H1 (cell line): ENCODE measurements around the gene MUC2. TPM values are rescaled to one million over a fixed set of nuclear protein-coding genes. Genes with fewer than 3 reads are reported as not detected.

Source experiments
- CTCF ChIA-PET: fragments of 300-600 bp; sonication (Branson Sonifier 250); formaldehyde crosslinking; loops from one replicate; lab custom pipeline; 2021; ENCODE audit not compliant: partially characterized antibody; lab: Charles Lee
- POLR2A ChIA-PET: fragments of 300-600 bp; sonication (Branson Sonifier 250); formaldehyde crosslinking; loops from one replicate; lab custom pipeline; 2021; ENCODE audit warnings: inconsistent platforms; ENCODE audit not compliant: partially characterized antibody; lab: Charles Lee
- DNase-seq, 2 experiments: peaks; one replicate each; pipeline versions ENCODE4 v3.0.0 to v3.0.0-alpha.2; 2010 to 2022; ENCODE audit warnings: low spot score in 2 of 2, low read depth in 1 of 2, mixed read lengths in 1 of 2
- FAIRE-seq: peaks from 2 replicates; lab custom pipeline; 2011; peaks lifted over from hg19 to GRCh38; lab: Jason Lieb, UNC
- H2AFZ ChIP-seq: 2 replicates; pipeline ENCODE4 v1.8.1; 2012; ENCODE audit warnings: low read length, inconsistent platforms
- H2AK5ac ChIP-seq: 2 replicates; pipeline ENCODE4 v1.6.1; 2013; ENCODE audit warnings: low read depth, low read length
- H2BK120ac ChIP-seq: replicated peaks from 2 replicates; pipeline ENCODE3; 2013; ENCODE audit warnings: low read depth, low read length, inconsistent platforms
- H2BK12ac ChIP-seq: 2 replicates; pipeline ENCODE4 v1.6.1; 2013; ENCODE audit warnings: low read depth, low read length
- H2BK15ac ChIP-seq: 2 replicates; pipeline ENCODE4 v1.6.1; 2013; ENCODE audit warnings: low read length
- H2BK20ac ChIP-seq: 2 replicates; pipeline ENCODE4 v1.6.1; 2013; ENCODE audit warnings: low read length
- H2BK5ac ChIP-seq: 2 replicates; pipeline ENCODE4 v1.6.1; 2013; ENCODE audit warnings: low read depth, low read length
- H3K14ac ChIP-seq: 2 replicates; pipeline ENCODE4 v1.6.1; 2013; ENCODE audit warnings: inconsistent platforms; ENCODE audit not compliant: insufficient read length
- H3K18ac ChIP-seq: 2 replicates; pipeline ENCODE4 v1.6.1; 2013; ENCODE audit warnings: low read length; ENCODE audit errors: extremely low read depth
- H3K23ac ChIP-seq: 2 replicates; pipeline ENCODE4 v1.6.1; 2013; ENCODE audit warnings: inconsistent platforms; ENCODE audit not compliant: insufficient read length
- H3K23me2 ChIP-seq: 2 replicates; pipeline ENCODE4 v1.6.1; 2013; ENCODE audit warnings: low read depth, low read length
- H3K27ac ChIP-seq: 2 replicates; pipeline ENCODE4 v1.6.1; 2011; ENCODE audit warnings: low read depth, low read length, inconsistent platforms
- H3K27me3 ChIP-seq, 4 experiments: replicated peaks in 1 of 4; 1 replicate in 1 of 4; 2 replicates in 3 of 4; pipeline versions ENCODE4 v1.6.1 to v1.8.1; 2011 to 2013; ENCODE audit warnings: low read length in 3 of 4, mild to moderate bottlenecking in 3 of 4, inconsistent platforms in 2 of 4, mixed read lengths in 2 of 4, moderate library complexity in 1 of 4; ENCODE audit not compliant: control insufficient read depth in 3 of 4, insufficient read depth in 3 of 4; ENCODE audit errors: extremely low read depth in 1 of 4
- H3K36me3 ChIP-seq, 4 experiments: 2 replicates each; pipeline versions ENCODE4 v1.6.1 to v1.8.1; 2011 to 2013; ENCODE audit warnings: mild to moderate bottlenecking in 4 of 4, low read length in 3 of 4, moderate library complexity in 2 of 4, control low read depth in 1 of 4, inconsistent platforms in 1 of 4; ENCODE audit not compliant: insufficient read depth in 4 of 4, control insufficient read depth in 2 of 4
- H3K4ac ChIP-seq: replicated peaks from 2 replicates; pipeline ENCODE3; 2013; ENCODE audit warnings: low read length, low read depth, mixed read lengths, inconsistent platforms; ENCODE audit not compliant: insufficient read length
- H3K4me1 ChIP-seq, 4 experiments: replicated peaks in 1 of 4; 1 replicate in 1 of 4; 2 replicates in 3 of 4; pipeline versions ENCODE4 v1.6.1 to v1.8.1; 2011 to 2013; ENCODE audit warnings: low read length in 3 of 4, inconsistent platforms in 2 of 4, mixed read lengths in 1 of 4; ENCODE audit not compliant: insufficient read depth in 4 of 4, control insufficient read depth in 3 of 4
- H3K4me2 ChIP-seq, 2 experiments: 2 replicates each; pipeline versions ENCODE4 v1.6.1 to v1.8.1; 2011 to 2013; ENCODE audit warnings: low read depth in 2 of 2, low read length in 2 of 2, control low read depth in 1 of 2, inconsistent platforms in 1 of 2, mild to moderate bottlenecking in 1 of 2; ENCODE audit not compliant: insufficient read depth in 1 of 2
- H3K4me3 ChIP-seq, 4 experiments: fragments of 200-600, 300-600 bp in 1 of 4; sonication (generic), shearing (Covaris generic), sonication (Bioruptor Twin) in 1 of 4; 2 replicates each; pipeline versions ENCODE4 v1.5.1 to v1.8.1; 2011 to 2016; ENCODE audit warnings: low read length in 4 of 4, low read depth in 3 of 4, control low read depth in 2 of 4, inconsistent platforms in 2 of 4, mild to moderate bottlenecking in 2 of 4, mixed read lengths in 1 of 4, moderate library complexity in 1 of 4; ENCODE audit not compliant: insufficient read depth in 2 of 4; ENCODE audit errors: extremely low read depth in 1 of 4
- H3K56ac ChIP-seq: replicated peaks from 2 replicates; pipeline ENCODE3; 2013; ENCODE audit warnings: low read depth, mild to moderate bottlenecking, mixed read lengths, low read length, inconsistent platforms; ENCODE audit not compliant: insufficient read length
- H3K79me1 ChIP-seq: 2 replicates; pipeline ENCODE4 v1.6.1; 2013; ENCODE audit warnings: low read depth, low read length, control low read depth
- H3K79me2 ChIP-seq, 2 experiments: 2 replicates each; pipeline versions ENCODE4 v1.6.1 to v1.8.1; 2012 to 2013; ENCODE audit warnings: low read length in 2 of 2, mild to moderate bottlenecking in 2 of 2, inconsistent platforms in 1 of 2; ENCODE audit not compliant: insufficient read depth in 2 of 2, control insufficient read depth in 1 of 2
- H3K9ac ChIP-seq, 4 experiments: replicated peaks in 1 of 4; 1 replicate in 1 of 4; 2 replicates in 3 of 4; pipeline versions ENCODE4 v1.6.1 to v1.8.1; 2011 to 2013; ENCODE audit warnings: low read depth in 3 of 4, low read length in 3 of 4, control low read depth in 2 of 4, mild to moderate bottlenecking in 2 of 4, moderate library complexity in 2 of 4, inconsistent platforms in 1 of 4; ENCODE audit errors: extremely low read depth in 1 of 4
- H3K9me3 ChIP-seq, 2 experiments: 2 replicates each; pipeline versions ENCODE4 v1.6.1 to v1.8.1; 2012 to 2013; ENCODE audit warnings: mild to moderate bottlenecking in 2 of 2, moderate library complexity in 2 of 2, control low read depth in 1 of 2, inconsistent platforms in 1 of 2, low read depth in 1 of 2, low read length in 1 of 2, mixed read lengths in 1 of 2; ENCODE audit not compliant: insufficient read depth in 2 of 2
- H4K20me1 ChIP-seq, 2 experiments: replicated peaks in 1 of 2; 2 replicates each; pipeline versions ENCODE3 to v1.8.1; 2011 to 2013; ENCODE audit warnings: inconsistent platforms in 2 of 2, low read length in 2 of 2, mild to moderate bottlenecking in 1 of 2; ENCODE audit not compliant: insufficient read depth in 2 of 2, control insufficient read depth in 1 of 2
- H4K5ac ChIP-seq: 2 replicates; pipeline ENCODE4 v1.6.1; 2013; ENCODE audit warnings: low read length, low read depth, mixed read lengths, inconsistent platforms; ENCODE audit not compliant: insufficient read length
- H4K8ac ChIP-seq: 2 replicates; pipeline ENCODE4 v1.8.0; 2013; ENCODE audit warnings: mild to moderate bottlenecking, moderate library complexity, low read length, inconsistent platforms; ENCODE audit not compliant: insufficient read depth; ENCODE audit errors: extremely low read depth
- H4K91ac ChIP-seq: replicated peaks from 2 replicates; pipeline ENCODE3; 2013; ENCODE audit warnings: low read length, mixed read lengths, inconsistent platforms; ENCODE audit not compliant: insufficient read length
- CREB1 ChIP-seq: IDR thresholded peaks from 2 replicates; pipeline ENCODE4 v1.6.1; 2012; ENCODE audit warnings: inconsistent platforms
- HDAC2 ChIP-seq, 2 experiments: fragments of 300-600 bp in 1 of 2; sonication (generic) in 1 of 2; IDR thresholded peaks; 2 replicates each; pipeline ENCODE4 v1.6.1; 2011 to 2012; ENCODE audit warnings: low read depth in 2 of 2, low read length in 2 of 2, mild to moderate bottlenecking in 2 of 2, moderate library complexity in 2 of 2, borderline replicate concordance in 1 of 2, inconsistent platforms in 1 of 2
- RAD21 ChIP-seq, 2 experiments: IDR thresholded peaks in 1 of 2; conservative IDR thresholded peaks in 1 of 2; 2 replicates each; pipeline ENCODE4 v1.6.1; 2011; ENCODE audit warnings: low read depth in 2 of 2, low read length in 2 of 2, improper control_type of control experiment in 1 of 2, inconsistent platforms in 1 of 2, mild to moderate bottlenecking in 1 of 2, moderate library complexity in 1 of 2
- RBBP5 ChIP-seq: IDR thresholded peaks from 2 replicates; pipeline ENCODE4 v1.7.1; 2012; ENCODE audit warnings: low read depth, mild to moderate bottlenecking, inconsistent platforms, low read length, moderate library complexity, borderline replicate concordance
- SIN3A ChIP-seq, 2 experiments: IDR thresholded peaks in 1 of 2; conservative IDR thresholded peaks in 1 of 2; 2 replicates each; pipeline ENCODE4 v1.6.1; 2011 to 2012; ENCODE audit warnings: low read length in 2 of 2, improper control_type of control experiment in 1 of 2, low read depth in 1 of 2, mild to moderate bottlenecking in 1 of 2
- SIRT6 ChIP-seq: IDR thresholded peaks from one replicate; pipeline ENCODE4 v1.7.1; 2012; ENCODE audit warnings: low read length, inconsistent platforms
- SIX5 ChIP-seq: IDR thresholded peaks from 2 replicates; pipeline ENCODE4 v1.6.1; 2011; ENCODE audit warnings: mild to moderate bottlenecking, low read depth, low read length
- TCF12 ChIP-seq: IDR thresholded peaks from 2 replicates; pipeline ENCODE4 v1.6.1; 2011; ENCODE audit warnings: low read depth, mild to moderate bottlenecking, low read length
- WGBS, 2 experiments: shearing (Covaris generic) in 1 of 2; methylation state at CpG; one replicate each; pipeline versions ENCODE4 v1.1.6 to v1.1.7; 2013 to 2015; ENCODE audit warnings: low lambda C conversion rate in 2 of 2, mixed read lengths in 2 of 2, inconsistent platforms in 1 of 2, low coverage in 1 of 2, missing lambda C conversion rate in 1 of 2; ENCODE audit not compliant: insufficient replicate concordance in 2 of 2, insufficient coverage in 1 of 2, insufficient read length in 1 of 2; ENCODE audit errors: extremely low coverage in 1 of 2, missing lambda C conversion rate in 1 of 2; 5-methylcytosine and 5-hydroxymethylcytosine counted together
- polyA plus RNA-seq, 7 experiments: library from polyadenylated mRNA; depleted of rRNA in 3 of 7; stranded (reverse) in 5 of 7; unstranded in 2 of 7; fragments of >200 nt in 5 of 7; fragments of 200-250 nt in 2 of 7; gene quantifications; 1 replicate in 5 of 7; 2 replicates in 1 of 7; 4 replicates in 1 of 7; pipeline versions ENCODE4 v1.2.1 to v1.2.3, GENCODE V29; 2011 to 2013; ENCODE audit warnings: missing spikeins in 2 of 7, mixed read lengths in 2 of 7
- total RNA-seq: library from RNA; stranded (reverse); fragmentation: NEBNext Ultra II Directional; extraction: Animal tissue kit (Norgen Biotek cat#: 25700); gene quantifications from 2 replicates; pipeline ENCODE4 v1.2.1, GENCODE V29; 2021
- TF ChIP-seq, protein P1 (sequence below): IDR thresholded peaks from 2 replicates; pipeline ENCODE4 v1.6.1; 2012; ENCODE audit warnings: low read length, inconsistent platforms

The MUC2 gene
- total and polyA plus RNA-seq, 2 of the 8 experiments (the other 6 are each of a cell fraction or from before 2014, with no cell fraction given): not detected

GRCh38 chr11:1051356-1052132 is 23.1 kb upstream of the MUC2 start:
- no peak overlapping the region for H3K14ac ChIP-seq
- no peaks in the 10 kb centered on the region for H3K79me1 ChIP-seq
- no peaks in the 10 kb centered on the region for H4K20me1 ChIP-seq
- H2BK12ac ChIP-seq: peak overlapping the region; percentile 68; the same call in 1 of the 2 replicates
- no peak overlapping the region for H2AK5ac ChIP-seq
- no peaks in the 10 kb centered on the region for H3K23me2 ChIP-seq
- H3K4me2 ChIP-seq: no peak overlapping the region
- H3K79me2 ChIP-seq: no peaks in the 10 kb centered on the region
- H3K27me3 ChIP-seq: no peaks in the 10 kb centered on the region; a peak in 1 of 7 replicates
- H3K9me3 ChIP-seq: no peaks in the 10 kb centered on the region
- H3K36me3 ChIP-seq: no peaks in the 10 kb centered on the region
- 69% methylated on average over 13 of the region's 15 CpGs; no CpG with 5 or more reads in 1 of the 2 experiments for WGBS, 2 experiments
- H2BK5ac ChIP-seq: 0 out of 2 replicates have a peak overlapping the region, but pooled peaks have one; percentile 21
- no peak overlapping the region for H2AFZ ChIP-seq
- no peak overlapping the region for H3K23ac ChIP-seq
- H3K4me3 ChIP-seq: no peak overlapping the region
- no peak overlapping the region for H2BK120ac ChIP-seq
- H4K8ac ChIP-seq: peak overlapping the region; percentile 74; the same call in 1 of the 2 replicates
- H3K18ac ChIP-seq: no peak overlapping the region; the same call in none of the 2 replicates
- POLR2A ChIA-PET: interaction anchor here (0.9 to 1.7 kb wide), 7 partner anchors 17 to 195 kb away, joined by 3 to 5 read pairs (median 3); no protein-coding TSS in a partner anchor
- 0 out of 2 replicates have a peak overlapping the region, but pooled peaks have one; percentile 46 for H2BK15ac ChIP-seq
- H3K56ac ChIP-seq: no peak overlapping the region
- FAIRE-seq (no peak), DNase-seq (no peak)
- H4K5ac ChIP-seq: no peak overlapping the region
- peak overlapping the region; percentile 78 for H3K4ac ChIP-seq
- no peaks in the 10 kb centered on the region for H3K4me1 ChIP-seq
- CTCF ChIA-PET: interaction anchor here (0.6 to 2.6 kb wide), 42 partner anchors 10 to 211 kb away, joined by 3 to 22 read pairs (median 4); partner anchors contain the start of genes AP2A2 and MUC2
- no peak for TF ChIP-seq SIX5
- no peak for TF ChIP-seq RBBP5
- TF ChIP-seq, protein P1, sequence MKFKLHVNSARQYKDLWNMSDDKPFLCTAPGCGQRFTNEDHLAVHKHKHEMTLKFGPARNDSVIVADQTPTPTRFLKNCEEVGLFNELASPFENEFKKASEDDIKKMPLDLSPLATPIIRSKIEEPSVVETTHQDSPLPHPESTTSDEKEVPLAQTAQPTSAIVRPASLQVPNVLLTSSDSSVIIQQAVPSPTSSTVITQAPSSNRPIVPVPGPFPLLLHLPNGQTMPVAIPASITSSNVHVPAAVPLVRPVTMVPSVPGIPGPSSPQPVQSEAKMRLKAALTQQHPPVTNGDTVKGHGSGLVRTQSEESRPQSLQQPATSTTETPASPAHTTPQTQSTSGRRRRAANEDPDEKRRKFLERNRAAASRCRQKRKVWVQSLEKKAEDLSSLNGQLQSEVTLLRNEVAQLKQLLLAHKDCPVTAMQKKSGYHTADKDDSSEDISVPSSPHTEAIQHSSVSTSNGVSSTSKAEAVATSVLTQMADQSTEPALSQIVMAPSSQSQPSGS: no peak
- TF ChIP-seq HDAC2 (IDR thresholded peaks at IDR 0.05; ENCODE audit: borderline replicate concordance in 1 of 2, low read depth in 2 of 2, low read length in 2 of 2): no peak
- TF ChIP-seq CREB1: no peak
- no peak for TF ChIP-seq SIN3A (conservative IDR thresholded peaks at IDR 0.05 in 1 of 2, IDR thresholded peaks at IDR 0.05 in 1 of 2; ENCODE audit: low read depth in 1 of 2, low read length in 2 of 2)
- no peak for TF ChIP-seq SIRT6
- no peak for TF ChIP-seq TCF12
- TF ChIP-seq RAD21 (IDR thresholded peaks at IDR 0.05 in 1 of 2, conservative IDR thresholded peaks at IDR 0.05 in 1 of 2; ENCODE audit: low read depth in 2 of 2, low read length in 2 of 2): no peak
- H2BK20ac ChIP-seq: no peak overlapping the region; the same call in 1 of the 2 replicates
- no peak overlapping the region for H3K27ac ChIP-seq
- peak overlapping the region; percentile 65 for H4K91ac ChIP-seq
- no peak overlapping the region for H3K9ac ChIP-seq
